SU-DHL-6 (cell line): ENCODE measurements around the gene PRKN.

Experiments
- EZH2phosphoT487 ChIP-seq: fragments of 200-600 bp; sonication (generic), shearing (Covaris generic); conservative IDR thresholded peaks from 2 replicates; pipeline ENCODE4 v1.6.1; 2018; ENCODE audit warnings: mild to moderate bottlenecking, antibody characterized with exemption, low read length, moderate library complexity, mixed read lengths
- TF ChIP-seq, protein P1 (sequence below): fragments of 200-600 bp; sonication (generic); IDR thresholded peaks from one replicate; pipeline ENCODE4 v1.5.1; 2017; ENCODE audit warnings: antibody characterized with exemption, mild to moderate bottlenecking, low read length, moderate library complexity; ENCODE audit not compliant: insufficient read depth, poor library complexity, severe bottlenecking

DNA sequence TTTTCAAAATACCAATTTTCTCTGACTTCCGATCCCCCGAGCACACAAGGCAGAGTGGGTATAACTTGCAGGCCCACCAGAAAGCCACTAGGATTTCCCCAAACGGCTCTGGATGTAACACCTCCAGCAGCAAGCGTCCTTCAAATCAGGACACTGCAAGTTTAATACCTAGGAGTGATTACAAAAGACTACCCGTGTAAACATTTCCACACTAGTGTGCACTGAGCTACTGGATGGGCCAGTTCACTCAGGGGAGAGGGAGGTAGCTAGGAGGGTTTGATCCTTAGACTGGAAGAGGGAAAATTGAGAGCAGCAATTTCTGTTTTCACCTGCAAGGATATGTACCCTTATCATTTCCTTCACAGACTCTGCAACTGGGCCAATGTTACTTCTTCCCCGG, 1361.9 kb downstream of the PRKN start:
- TF ChIP-seq, protein P1, sequence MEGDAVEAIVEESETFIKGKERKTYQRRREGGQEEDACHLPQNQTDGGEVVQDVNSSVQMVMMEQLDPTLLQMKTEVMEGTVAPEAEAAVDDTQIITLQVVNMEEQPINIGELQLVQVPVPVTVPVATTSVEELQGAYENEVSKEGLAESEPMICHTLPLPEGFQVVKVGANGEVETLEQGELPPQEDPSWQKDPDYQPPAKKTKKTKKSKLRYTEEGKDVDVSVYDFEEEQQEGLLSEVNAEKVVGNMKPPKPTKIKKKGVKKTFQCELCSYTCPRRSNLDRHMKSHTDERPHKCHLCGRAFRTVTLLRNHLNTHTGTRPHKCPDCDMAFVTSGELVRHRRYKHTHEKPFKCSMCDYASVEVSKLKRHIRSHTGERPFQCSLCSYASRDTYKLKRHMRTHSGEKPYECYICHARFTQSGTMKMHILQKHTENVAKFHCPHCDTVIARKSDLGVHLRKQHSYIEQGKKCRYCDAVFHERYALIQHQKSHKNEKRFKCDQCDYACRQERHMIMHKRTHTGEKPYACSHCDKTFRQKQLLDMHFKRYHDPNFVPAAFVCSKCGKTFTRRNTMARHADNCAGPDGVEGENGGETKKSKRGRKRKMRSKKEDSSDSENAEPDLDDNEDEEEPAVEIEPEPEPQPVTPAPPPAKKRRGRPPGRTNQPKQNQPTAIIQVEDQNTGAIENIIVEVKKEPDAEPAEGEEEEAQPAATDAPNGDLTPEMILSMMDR: no peak
- no peak for TF ChIP-seq EZH2phosphoT487
